GM21526 (cell line): Measurements from ENCODE around the gene NEK9.
"Not testable (repeated sequence)": the region's sequence is repeated elsewhere in the genome, so short reads cannot be mapped to it uniquely, and the experiment has no call there.

ENCODE experiments used
- ATAC-seq: cut with Tn5 transposase; IDR thresholded peaks from one replicate; pipeline ENCODE4 v1.9.1; 2021; ENCODE audit warnings: moderate library complexity; ENCODE audit not compliant: unreplicated experiment, low FRiP score

The NEK9 gene

DNA sequence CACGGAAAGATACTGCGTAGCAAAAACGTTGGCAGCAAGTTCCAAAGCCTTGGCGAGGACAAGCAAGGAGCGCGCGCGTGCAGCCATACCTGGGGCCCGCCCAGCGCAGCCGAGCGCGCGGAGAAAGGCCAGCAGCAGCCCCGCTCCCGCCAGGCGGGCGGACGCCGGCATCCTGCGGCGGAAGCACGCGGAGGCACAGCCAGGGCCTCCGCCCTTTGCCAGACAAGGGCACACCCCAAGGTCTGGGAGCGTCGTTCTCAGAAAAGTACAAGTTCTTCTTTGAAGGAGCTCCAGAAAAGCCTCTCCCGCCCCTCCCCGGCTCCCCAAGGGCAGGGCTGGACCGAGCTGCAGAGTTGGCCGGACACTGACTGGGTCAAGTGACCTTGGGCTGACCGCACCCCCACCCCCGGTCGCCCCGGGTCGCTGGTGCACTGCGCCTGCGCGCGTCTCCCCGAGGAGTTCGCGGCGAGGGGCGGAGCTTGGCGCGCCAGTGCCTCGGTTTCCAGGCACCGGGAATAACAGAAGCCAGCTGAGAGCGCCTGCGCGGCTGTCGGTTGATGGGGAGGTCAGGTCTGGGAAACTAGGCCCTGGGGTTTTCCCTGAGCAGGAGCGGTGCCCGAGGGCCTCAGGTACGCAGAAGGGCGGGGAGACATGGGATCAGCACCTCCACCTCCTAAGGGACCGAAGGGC lies 57.6 kb downstream of the NEK9 start, which contains the start of gene ZC2HC1C:
Gene ZC2HC1C (plus strand): TSS at position 521 of the 690 bp plus-strand sequence. CDS start 933 bp downstream, outside the sequence.
- ATAC-seq, result peak; percentile 51

DNA sequence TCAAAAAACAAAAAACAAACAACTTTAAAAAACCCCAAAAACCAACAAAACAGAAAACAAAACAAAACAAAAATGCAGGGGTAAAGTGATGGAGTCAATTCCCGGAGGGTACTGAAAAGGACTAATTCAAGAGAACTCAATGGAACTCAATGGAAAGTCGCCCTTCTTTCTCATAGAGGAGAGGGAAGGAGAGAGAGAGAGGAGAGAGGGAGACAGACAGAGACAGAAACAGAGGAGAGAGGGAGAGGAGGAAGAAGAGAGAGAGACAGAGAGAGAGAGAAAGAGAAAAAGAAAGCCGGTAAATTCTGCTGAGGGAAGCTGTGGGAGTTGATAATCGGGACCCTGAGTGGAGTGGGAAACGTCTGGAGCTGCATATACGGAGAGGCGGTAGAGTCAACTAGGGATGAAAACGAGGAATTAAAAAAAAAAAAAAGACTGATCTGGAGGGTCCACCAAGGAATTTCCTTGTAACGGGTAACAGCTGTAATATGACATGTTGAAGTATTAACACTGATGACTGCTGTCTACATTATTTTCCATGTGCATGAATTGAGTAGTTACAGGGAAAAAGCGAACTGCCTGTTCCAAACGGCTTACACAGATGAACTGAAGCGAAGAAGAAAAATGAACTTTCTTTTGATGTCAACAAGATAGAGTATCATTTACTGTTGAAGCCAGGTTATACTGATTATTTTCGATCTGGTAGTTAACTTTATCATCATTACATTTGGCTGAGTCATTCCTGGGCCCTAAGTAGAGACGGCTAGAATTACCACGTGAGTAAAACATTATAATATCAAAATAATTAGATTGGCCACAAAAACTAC lies 58.3 kb downstream of the NEK9 start:
- ATAC-seq, result no peak

DNA sequence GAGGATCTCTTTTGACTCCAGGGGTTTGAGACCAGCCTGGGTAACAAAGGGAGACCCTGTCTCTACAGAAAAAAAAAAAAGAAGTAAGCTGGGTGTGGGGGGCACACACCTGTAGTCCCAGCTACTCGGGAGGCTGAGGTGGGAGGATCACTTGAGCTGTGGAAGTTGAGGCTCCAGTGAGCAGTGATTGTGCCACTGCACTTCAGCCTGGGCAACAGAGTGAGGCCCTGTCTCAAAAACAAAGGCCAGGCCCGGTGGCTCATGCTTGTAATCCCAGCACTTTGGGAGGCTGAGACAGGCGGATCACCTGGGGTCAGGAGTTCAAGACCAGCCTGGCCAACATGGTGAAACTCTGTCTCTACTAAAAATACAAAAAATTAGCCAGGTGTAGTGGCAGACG lies 59.1 kb downstream of the NEK9 start:
- ATAC-seq, result not testable (repeated sequence)

DNA sequence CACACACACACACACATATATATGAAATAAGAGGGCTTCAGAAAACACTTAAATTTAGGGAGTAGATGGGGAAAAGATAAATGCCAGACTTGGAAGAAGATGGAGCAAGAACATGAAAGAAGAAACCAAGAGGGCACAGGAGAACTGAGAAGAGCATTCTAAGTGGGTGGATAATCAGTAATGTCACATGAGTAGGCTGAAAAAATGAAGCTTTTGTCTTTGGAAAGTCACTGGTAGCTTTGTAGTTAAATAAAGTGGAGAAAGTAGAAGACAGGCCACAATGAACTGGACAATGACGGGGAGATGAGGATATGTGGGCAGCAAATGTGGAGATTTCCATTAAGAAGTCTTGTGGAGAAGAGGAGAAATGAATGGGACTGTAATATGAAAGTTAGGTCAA lies 59.6 kb downstream of the NEK9 start:
- no peak for ATAC-seq

DNA sequence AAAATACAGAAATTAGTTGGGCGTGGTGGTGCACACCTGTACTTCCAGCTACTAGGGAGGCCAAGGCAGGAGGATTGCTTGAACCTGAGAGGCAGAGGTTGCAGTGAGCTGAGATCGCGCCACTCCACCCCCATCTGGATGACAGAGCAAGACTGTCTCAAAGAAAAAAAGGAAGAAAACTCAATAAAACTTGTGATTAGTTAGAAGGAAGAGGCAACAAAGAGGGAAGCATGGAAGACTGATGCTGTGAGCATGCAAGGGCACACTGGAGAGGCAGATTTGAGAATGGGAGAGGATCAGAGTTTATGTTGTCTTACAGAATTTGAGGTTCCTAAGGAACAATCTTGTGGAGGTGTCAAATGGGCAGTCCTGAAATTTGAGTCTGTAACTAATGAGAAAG lies 60.2 kb downstream of the NEK9 start:
- no peak for ATAC-seq

DNA sequence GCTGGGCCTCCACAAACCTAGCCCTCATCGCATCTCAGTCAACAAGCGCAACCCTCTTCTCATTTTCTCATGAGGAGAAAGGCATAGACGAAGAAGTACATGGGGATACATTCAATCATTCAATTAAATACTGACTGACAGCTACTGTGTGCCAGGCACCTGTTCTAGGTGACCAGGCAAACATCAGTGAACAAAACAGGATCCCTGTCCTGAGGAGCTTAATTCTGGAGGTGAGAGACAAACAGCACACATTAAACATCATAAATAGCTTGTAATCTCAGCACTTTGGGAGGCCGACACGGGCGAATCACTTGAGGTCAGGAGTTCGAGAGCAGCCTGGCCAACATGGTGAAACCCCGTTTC lies 62.7 kb downstream of the NEK9 start:
- ATAC-seq, result no peak

DNA sequence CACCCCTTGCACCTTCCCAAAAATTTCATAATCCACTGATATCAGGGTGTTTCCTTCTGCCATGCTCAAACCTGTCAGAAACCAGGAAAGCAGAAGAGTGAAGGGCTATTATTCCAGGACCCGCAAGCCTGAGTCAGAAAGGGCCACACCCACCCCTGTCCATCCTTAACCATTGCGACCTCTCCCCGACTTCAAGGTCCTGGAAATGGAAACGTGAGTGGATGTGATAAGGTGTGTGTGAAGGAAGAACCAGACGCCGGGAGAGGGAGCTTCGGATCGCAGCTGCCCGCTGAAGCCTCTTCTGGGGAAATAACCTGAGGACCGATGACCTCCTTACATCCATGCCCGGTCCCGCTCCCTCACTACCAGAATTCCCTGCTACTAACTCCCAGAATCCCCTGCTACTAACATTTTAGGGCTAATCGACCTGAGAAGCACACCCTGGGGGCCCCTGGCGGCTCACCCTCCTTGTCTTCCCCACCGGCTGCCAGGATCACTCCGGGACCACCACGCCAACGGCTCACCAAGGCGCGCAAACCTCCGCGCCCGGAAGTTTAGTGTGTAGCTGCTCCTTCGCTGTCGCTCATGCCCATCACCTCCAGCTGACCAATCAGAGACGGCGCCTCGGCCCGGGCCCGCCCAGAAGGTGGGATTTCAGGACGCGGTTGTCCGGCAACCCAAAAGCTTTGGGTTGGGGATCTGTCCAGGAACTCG lies 63.2 kb downstream of the NEK9 start, which contains the start of gene ACYP1:
Gene ACYP1 (minus strand): TSS at position 534 of the 714 bp plus-strand sequence. CDS start 471 bp downstream, at position 63.
- ATAC-seq, result peak; percentile 89

DNA sequence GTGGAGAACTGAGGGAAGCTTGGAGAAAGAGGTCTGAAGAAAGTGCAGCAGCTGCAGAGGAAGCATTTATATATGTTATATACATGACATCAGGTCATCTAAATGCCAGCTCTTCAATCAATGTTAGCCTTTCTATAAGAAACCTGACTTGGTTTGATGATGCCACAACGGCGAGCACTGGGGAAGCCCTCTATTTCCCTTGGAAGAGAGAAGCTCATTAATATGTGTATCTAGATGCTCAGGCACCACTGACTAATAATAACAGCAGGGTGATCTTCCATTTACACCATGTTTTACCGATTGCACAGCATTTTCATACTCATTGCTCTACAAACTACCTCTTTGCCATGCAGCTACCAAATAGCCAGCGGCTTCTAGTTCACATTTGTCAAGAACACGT lies 63.8 kb downstream of the NEK9 start:
- ATAC-seq, result no peak

DNA sequence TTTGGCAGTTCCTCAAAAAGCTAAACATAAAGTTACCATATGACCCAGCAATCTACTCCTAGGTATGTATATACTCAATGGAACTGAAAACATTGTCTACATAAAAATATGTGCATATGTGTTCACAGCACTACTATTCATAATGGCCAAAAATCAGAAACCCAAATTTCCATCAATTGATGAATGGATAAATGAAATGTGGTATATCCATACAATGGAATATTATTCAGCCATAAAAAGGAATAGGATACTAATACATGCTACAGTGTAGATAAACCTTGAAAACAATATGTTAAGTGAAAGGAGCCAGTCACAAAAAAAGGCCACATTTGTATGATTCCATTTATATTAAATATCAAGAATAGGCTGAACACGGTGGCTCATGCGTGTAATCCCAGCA lies 66.4 kb downstream of the NEK9 start:
- no peak for ATAC-seq

DNA sequence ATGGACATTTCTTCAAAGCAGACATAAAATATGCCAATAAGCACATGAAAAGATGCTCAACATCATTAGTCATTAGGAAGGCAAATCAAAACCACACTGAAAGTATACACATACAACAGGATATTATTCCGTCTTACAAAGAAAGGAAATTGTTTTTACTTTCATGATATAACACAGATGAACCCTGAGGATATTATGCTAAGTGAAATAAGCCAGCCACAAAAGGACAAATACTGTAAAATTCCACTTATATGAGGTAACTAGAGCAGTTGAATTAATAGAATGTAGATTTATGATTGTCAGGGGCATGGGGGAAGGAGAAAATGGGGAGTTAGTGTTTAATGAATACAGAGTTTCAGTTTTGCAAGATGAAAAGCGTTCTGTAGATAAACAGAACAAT lies 67.2 kb downstream of the NEK9 start:
- no peak for ATAC-seq

DNA sequence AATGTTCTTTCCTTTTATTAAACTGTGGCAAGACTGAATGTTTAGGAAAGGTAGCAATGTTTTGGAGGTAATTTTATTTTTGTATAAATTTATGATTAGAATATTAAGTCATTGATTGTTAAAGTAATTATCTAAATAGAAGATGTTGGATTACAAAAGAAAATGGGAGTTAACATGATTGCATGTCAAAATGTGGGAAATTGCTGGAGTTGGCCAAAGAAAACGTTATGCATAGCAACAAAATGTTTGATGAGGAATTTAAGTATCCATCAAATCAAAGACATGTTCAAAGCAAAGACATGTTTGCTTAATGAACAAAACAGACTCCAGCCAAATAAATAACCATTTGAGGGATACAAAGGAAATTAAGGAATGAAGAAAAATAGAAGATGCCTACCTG lies 72.4 kb downstream of the NEK9 start:
- no peak for ATAC-seq

DNA sequence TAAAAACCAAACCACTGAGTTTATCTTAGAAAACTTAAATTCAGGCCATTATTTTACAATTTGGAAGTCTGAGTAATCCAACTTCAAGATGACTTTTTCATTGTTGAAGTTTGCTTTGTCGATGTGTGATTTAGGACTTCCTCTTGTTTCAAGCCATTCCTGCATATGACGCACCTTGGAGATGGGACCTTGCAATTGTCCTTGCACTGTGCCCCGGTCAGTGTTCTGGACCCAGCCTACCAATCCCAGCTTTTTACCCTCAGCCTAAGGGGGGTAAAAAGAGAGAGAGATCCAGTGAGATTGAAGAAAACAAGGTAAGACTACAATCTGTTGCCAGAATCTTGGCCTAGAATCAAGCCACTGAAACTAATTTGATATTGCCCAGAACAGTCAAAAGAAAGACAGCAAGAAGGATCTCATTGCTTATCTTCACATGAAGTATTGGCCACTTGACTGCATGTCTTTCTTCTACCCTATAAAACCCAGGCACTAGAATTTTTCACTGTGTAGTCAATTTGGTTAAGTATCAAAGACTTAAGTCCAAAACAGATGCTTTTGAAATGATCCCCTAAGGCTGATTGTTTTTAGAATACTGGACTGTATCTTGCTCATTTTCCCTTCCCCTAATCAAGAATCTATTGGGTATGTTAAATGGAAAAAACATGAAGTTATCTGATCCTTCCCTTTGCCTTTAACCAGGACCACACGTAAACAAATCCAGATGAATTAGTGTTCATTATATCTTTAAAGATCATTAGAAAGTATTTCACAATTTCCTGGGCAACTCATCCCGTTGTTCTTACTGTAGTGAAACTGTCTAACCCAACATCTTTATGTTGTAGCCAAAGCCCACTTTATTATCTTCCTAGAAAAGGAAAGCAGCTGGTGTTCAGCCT lies 73.2 kb downstream of the NEK9 start:
- ATAC-seq, result no peak

DNA sequence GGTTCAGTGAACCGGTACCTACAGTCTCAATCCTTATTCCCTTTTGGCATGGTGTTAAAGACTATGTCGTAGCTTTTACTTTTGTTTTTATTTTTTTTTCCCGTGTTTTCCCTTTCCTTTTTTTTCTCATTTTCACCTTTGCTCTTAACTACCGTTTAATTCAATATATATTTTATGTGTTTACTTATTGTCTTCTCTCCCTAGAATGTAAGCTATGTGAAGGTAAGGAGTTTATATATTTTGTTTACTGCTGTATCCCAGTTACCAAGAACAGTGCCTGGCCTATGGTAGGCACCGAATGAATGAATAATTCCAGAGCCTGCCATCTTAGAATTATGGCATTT lies 75.3 kb downstream of the NEK9 start:
- no peak for ATAC-seq

DNA sequence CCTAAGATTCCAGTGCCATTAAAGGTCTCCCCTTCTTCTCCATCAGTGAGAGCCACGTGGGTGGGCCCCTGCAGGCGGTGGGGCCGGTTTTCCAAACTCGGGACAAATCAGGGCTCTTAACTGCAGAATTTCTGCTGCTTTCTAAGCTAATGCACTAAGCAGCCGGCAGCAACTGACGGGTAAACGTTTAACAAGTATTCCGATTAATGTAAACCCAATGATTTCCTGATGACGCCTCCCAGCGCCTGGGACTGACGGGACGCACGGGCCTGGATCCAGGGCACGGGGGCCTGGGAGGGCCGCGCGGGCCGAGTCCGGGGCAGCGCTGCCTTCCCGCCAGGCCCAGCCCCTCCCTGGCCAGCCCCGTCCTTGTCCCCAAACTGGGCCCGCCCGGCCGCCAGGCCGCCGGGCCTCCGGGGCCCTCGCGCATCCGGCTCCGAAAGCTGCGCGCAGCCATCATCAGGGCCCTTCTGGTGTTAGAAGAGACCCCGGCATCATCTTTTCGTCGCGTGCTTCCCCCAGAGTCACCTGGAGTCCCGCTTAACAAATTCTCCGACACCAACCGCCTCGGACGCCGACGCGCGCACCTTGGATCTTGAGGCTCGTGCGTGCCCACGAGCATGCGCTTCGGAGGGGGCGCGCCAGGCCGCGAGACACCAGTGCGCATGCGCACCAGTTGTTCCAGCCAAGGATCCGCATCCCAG lies 75.8 kb downstream of the NEK9 start, which contains the start of gene MLH3:
Gene MLH3 (minus strand): TSS at position 616 of the 704 bp plus-strand sequence. CDS start 1,812 bp downstream, outside the sequence.
- peak; percentile 56 for ATAC-seq

DNA sequence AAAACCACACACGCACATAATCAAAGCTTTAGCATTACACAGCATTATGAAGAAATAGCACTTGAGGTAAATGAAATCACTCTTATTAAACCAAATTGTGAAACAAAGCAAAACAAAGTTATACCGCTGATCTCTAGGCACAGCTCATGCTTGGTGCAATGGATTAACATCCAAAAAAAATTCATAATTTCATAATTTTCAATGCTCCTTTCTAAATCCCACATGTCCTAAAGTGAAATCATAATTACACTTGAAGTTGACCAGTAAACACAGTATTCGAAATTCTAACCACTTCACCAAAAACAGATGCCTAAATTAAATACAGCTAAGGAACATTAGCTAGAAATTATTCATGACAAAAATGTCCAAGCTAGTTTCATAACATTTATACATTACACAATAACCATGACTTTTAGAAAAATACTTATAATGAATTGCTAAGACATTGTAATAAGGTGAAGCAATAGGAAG lies 77.1 kb downstream of the NEK9 start:
- no peak for ATAC-seq

DNA sequence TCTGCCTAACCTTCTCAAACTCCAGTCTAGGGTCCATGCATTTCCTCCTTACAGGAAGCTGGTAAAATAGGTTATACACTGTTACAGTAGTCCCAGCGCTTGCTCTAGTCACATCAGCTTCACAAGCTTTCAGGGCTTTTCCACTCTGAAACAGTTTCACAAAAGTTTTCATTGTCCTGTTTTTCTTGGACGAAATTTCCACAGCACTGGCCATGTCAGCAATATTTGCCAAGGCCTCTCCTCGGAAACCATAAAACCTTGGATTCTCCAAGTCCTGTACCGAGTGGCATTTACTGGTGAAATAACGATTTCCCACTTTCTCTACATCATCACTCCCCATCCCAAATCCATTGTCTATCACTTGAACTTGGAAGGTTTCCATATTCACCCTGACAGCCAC lies 77.7 kb downstream of the NEK9 start:
- no peak for ATAC-seq

DNA sequence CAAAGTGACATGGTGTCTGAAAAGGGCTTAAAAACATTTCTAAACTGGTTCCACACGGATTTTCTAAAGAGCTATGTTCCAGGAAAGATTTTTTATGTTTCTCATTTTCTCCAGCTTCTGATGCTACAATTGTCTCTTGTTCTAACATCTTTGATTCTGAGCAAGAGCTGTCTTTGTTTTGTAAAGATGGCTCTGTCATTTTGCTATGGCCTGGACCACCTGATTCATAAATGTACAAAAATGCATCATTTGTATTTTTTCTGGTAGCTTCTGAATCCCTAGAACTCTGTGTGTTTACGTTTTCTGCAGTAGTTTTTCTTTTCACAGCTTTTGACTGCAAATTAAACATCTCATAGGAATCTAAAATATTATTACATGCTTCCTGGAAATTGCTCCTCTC lies 78.7 kb downstream of the NEK9 start:
- ATAC-seq, result no peak

DNA sequence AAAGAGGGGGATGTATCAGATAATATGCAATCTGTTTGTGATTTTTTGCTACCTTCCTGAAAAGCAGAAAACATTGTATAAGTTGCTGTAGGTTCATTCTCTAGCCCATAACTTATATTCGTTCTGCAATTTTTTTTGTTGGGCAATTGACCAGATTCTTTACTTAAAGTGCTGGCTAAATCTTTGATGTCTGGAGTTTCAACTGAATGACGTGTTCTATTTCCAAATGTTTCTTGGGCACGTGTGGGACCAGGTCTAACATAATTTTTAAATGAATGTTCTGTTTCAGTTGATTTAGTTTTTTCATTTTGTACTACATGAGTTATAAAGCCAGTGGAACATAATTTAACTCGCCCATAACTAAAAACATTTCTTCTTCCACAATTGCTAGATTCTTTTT lies 79.3 kb downstream of the NEK9 start:
- ATAC-seq, result no peak

DNA sequence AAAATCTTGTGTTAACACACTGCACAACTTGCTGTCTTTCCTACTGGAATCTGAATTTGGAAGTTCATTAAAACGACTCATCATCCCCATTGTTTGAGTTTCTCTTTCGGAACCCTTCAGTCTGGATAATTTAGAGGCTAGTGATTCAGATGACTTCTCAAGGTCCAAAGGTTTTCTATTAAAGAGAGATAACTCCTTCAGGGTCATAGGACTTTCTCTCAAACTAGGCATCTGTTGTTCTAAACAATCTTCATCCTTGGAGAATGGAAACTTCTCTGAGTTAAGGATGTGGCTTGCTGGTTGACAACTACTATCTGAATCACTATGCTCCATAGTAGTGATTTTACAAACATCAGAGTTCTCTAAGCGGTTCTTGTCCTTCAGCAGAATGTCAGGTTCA lies 79.9 kb downstream of the NEK9 start:
- ATAC-seq, result no peak

DNA sequence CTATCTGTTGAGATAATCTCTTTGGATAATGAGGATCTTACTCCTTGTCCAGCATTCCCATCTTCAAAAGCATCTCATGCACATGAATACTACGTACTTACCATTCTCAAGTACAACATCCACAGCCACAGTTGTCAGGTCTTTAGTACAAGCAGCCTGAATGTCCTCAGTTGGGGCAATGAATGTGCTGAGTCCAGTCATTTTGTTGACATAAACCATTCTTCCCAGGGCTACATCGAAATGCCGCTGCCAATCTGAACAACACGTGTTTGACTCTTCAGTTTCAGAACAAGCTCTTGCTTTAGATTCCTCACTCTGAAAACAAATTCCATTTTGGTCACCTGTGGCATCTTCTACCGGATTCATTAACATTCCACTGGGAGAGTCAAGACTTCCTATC lies 80.6 kb downstream of the NEK9 start:
- no peak for ATAC-seq
